ENCODE data around the gene RBCK1. TPM values are rescaled to one million over a fixed set of nuclear protein-coding genes. Genes with fewer than 3 reads are reported as not detected.

The RBCK1 gene
- total RNA-seq, 1 experiment from 2014 or later, result 208 TPM

DNA sequence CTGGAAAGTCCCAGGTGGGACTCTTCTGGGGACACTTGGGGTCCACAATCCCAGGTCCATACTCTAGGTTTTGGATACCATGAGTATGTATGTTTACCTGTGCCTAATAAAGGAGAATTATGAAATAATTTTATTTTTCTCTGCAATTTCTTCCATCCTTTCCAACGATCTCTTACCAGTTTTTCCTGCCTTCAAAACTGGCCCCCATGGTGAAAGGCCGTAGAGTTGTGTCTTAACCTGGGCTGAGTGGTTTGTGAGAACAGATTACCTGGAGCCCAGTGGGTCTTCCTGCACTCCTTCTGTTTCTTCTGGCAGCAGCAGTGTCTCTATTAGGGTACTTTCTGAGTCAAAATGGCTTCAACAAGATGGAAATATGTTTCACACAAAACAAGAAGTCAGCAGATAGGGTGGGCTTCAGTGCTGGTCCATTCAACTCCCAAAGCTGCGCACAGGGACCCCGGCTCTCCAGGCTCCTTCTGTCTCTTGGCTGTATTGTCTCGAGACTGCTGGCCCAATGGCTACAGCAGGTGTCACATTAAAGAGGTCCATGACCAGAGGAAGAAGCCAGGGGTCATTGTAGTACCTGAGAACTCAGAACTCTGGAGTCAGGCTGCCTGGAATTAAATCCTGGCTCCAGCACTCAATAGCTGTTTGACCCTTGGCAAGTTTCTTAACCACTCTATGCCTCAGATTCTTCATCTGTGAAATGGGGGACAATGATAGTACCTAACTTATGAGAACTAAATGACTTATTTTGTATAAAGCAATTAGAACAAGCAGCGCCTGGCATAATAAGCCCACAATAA is 10.5 kb upstream of the RBCK1 start:
- no peak for DNase-seq (ENCODE audit: low spot score)

- no peak for DNase-seq (ENCODE audit: low spot score)
Observed at GRCh38 chr20:399182-399707, 8.9 kb upstream of the RBCK1 start.

DNA sequence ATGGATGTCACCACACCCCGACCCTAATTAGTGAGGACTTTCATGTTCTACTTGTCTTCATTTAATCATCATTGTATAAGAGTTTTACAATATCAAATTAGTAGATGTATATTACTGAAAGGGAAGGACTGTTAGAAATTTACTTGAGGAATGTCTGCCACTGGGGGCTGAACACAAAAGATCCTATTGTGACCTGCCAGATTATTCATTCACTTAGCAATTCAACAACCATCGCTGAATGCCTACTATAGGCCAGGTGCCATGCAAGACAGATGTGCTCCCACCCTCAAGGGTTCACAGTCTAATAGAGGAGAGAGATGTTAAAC is 8.0 kb upstream of the RBCK1 start:
- no peak for DNase-seq (ENCODE audit: low spot score)

DNA sequence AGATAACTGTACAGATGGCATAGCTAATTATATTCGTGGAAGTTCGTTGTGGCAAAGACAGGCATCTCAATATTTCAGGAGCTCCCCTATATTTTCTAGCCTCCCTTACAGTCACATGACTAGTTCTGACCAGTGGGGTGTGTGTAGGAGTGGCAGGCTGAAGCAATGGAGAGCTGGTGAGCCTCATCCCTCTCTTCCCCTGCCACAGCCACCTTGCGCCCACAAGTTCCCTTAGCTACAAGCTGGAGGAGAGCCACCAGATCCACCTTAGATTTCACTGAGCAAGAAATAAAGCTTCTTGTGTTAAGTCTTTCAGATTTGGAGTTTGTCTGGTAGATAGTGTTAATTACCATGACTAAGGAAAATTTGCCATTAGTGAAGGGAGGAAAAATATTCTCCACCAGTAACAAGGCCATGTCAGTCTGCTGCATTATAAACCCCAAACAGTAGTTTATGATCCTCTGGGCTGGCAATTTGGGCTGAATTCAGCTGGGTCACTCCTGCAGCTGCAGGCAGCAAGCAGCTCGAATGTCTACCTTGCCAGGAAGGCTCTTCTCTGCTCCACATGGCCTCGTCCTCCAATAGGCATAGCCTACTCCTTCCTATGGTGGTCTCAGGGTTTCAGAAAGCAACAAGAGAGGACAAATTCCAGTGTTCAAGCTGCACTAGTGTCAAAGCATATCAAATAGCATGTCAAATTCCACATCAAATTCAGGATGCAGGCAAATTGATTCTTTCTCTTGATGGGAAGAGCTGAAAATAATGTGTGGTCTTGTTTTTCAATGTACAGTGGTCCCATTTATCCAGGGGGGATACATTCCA is 7.4 kb upstream of the RBCK1 start:
- DNase-seq (ENCODE audit: low spot score), result no peak

DNA sequence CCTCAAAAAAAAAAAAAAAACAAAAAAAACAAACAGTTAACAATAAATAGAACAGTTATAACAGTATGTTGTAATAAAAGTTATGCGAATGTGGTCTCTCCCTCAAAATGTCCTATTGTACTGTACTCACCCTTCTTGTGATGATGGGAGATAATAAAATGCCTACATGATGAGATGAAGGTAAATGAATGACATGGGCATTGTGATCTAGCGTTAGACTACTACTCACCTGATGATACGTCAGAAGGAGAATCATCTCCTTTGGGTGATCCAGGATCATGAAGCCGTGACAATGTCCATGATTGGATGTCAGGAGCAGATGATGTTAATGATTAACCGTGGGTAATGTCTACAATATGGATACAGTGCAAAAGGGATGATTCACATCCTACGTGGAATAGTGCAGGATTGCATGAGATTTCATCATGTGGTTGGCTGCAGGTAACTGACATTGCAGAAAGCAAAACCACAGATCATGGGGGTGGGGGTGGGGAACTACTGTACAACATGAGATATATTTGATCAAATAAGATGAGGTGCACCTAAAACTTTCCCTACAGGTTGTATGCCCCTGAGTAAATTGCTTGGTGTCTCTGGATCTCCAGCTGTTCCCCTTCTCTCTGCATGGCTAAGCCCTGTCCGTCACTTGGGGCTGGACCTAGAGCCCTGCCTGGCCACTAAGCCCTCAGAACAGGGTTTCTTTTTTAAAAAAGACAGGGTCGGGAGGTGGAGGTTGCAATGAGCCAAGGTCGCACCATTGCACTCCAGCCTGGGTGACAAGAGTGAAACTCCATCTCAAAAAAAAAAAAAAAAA is 6.2 kb upstream of the RBCK1 start:
- peak; percentile 82 for DNase-seq (ENCODE audit: low spot score)

- no peak for DNase-seq (ENCODE audit: low spot score)
Observed at GRCh38 chr20:402496-402885, 5.6 kb upstream of the RBCK1 start.

DNA sequence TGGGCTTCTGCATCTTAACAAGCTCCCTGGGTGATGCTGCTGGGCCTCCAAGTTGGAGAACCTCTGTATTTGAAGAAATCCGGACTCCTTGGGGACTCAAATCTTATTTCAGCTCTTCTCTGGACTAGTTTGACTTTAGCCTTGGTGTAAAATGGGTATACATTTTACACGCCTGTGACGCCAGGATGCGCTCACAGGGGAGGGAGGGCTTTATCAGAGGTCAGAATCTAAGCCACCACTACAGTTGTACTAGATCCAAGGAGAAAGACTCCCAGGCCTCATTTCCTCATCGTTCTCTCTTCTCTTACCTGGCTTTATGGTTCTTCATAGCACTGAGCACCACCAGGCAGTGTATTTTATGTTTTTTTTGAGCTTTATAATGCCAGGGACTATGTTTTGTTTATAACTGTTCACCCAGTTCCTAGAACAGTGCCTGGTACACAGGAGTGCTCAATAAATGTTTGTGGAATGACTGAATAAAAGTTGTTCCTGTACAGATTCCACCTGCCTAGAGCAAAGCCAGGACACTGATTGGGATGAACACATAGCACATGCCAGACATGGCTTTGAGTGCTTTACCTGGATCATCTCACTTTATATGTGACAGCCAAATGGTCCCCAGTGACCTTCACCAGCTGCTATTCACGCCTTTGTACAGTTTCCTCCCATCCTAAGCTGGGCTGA is 5.1 kb upstream of the RBCK1 start:
- no peak for DNase-seq (ENCODE audit: low spot score)

DNA sequence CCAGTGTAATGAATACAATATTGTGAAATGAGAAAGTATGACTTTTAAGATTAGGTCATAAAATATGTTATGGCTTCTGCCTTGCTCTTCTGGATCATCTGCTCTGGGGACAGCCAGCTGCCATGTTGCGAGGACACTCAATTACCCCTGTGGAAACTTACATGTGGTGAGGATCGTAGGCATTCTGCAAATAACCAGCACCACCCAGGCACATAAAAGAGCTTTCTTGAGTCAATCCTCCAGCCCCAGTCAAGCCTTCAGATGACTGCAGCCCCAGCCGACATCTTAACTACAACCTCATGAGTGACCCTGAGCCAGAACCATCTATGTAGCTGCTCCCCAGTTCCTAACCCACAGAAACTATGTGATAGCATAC is 4.5 kb upstream of the RBCK1 start:
- no peak for DNase-seq (ENCODE audit: low spot score)

DNA sequence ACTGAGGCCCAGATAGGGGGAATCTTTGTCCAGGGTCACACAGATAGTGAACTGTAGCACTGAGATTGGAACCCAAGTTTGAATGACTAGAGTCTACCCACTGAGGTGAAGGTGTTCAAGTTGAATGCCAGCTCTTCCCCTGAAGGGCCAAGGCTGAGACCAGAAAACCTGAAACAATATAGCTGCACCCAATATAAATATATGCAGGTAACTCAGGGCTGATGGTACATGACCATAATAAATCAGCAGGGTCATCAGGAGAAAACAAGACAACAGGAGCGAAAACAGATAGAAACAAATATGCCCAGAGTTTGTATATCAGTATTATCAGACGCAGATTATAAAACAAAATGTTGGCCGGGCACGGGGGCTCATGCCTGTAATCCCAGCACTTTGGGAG is 4.0 kb upstream of the RBCK1 start:
- no peak for DNase-seq (ENCODE audit: low spot score)

DNA sequence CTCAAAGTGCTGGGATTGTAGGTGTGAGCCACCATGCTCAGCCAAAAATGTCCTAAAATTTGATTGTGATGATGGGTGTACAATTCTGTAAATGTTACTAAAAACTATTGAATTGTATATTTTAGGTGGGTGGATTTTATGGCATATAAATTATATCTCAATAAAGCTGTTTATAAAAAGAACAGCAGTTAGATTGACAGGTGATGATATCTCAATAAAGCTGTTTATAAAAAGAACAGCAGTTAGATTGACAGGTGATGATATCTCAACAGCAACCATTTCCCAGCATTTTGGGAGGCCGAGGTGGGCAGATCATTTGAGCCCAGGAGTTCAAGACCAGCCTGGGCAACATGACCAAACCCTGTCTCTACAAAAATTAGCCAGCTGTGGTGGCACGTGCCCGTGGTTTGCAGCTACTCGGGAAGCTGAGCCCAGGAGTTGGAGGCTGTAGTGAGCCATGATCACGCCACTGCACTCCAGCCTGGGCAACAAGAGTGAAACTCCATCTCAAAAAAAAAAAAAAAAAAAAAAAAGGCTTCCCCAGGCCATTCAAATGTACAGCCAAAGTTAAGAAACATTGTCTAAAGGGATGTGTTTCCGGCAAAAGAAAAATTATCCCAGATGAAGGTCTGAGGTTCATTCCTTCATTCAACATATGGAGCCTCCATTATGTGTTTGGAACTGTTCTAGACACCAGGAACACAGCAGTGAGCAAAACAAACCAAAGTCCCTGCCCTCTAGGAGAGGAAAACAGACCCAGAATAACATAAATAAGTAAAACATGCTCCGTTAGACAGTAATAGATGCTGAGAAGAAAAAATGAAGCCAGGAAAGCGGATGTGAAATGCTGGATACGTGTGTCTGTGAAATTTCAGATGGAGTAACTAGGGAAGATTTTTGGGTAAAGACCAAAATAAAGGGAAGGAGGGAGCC is 1.6 kb upstream of the RBCK1 start:
- DNase-seq (ENCODE audit: low spot score), result no peak

- peak; percentile 88 for DNase-seq (ENCODE audit: low spot score)
Observed at GRCh38 chr20:407133-407952, 756 bp upstream of the RBCK1 start.

DNA sequence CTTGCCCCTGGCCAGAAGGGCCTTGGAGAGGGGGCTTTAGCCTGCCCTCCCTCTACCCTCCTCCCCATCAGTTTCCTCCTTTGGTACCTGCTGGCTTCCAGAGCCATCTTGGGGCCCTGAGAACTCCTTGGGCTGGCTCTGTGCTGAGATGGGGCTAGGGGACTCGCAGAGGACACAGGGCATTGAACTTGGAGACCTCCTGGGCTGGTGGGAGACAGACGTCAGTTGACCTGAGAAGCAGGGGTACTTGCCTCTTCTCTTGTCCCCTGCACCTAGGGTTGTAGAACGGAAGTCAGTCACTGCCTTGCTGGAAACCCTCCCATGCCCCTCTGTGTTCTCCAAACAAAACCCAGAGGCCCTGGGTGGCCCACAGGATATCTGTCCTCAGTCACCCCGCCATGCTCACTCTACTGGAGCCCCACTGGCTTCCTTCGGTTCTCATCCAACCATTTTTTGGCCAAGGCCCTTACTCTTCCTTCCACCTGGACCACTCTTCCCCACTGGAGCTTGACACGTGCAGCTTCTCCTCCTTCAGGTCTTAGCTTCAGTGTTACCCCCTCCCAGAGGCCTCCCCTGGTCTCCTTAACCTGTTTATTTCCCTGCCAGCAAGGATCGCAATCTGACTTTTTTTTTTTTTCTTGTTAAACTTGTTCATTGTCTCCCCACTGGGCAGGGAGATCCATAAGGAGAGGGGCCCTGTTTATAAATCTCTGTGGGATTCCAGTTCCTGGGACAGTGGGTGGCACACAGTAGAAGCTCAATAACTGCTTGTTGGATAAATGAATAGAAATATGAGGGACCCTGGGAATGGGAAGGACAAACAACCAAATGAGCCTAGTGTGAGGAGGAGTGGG is 971 bp downstream of the RBCK1 start:
- DNase-seq (ENCODE audit: low spot score), result peak; percentile 18

DNA sequence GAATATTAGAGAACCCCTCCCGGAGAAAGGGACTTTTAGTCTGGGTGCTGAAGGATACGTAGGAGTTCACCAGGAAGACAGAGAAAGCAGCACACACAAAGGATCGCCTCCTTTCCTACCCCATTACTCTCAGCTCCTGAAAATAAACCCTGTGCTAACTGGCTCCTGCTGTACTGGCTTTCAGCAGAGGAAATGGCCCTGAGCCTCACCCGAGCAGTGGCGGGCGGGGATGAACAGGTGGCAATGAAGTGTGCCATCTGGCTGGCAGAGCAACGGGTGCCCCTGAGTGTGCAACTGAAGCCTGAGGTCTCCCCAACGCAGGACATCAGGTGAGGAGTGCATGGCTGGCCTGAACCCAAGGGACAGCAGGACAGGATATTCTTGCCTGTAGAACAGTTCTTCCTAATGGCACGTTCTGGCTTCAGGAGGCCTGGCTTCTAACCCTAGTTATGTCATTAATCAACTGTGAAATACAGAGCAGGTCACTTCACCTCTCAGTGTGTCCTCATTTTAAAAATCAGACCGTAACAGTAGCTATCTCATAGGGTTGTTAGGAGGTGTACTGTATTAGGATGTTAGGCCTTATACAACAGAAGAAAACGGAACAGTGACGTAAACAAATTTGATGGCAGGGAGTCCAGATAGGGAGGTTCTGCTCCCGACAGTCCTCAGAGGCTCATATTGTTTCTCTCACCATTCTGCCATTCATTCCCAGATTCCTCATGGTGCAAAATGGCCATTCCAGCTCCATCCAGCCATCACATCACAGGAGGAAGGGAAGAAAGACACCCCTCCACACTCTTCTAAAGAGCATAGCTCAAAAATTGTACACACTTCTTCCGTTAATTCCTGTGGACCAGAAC is 1.8 kb downstream of the RBCK1 start:
- peak; percentile 46 for DNase-seq (ENCODE audit: low spot score)

DNA sequence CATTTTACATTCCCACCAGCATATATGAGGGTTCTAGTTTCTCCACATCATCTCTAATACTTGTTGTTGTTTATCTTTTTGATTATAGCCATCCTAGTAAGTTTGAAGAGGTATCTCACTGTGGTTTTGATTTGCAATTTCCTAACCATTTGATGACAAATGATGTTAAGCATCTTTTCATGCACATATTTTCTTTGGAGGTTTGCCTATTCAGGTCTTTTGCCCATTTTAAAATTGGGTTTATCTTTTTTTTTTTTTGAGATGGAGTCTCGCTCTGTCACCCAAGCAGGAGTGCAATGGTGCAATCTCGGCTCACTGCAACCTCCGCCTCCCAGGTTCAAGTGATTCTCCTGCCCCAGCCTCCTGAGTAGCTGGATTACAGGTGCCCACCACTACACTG is 4.0 kb downstream of the RBCK1 start:
- DNase-seq (ENCODE audit: low spot score), result no peak

- no peak for DNase-seq (ENCODE audit: low spot score)
Observed at GRCh38 chr20:414161-414560, 6.1 kb downstream of the RBCK1 start.

DNA sequence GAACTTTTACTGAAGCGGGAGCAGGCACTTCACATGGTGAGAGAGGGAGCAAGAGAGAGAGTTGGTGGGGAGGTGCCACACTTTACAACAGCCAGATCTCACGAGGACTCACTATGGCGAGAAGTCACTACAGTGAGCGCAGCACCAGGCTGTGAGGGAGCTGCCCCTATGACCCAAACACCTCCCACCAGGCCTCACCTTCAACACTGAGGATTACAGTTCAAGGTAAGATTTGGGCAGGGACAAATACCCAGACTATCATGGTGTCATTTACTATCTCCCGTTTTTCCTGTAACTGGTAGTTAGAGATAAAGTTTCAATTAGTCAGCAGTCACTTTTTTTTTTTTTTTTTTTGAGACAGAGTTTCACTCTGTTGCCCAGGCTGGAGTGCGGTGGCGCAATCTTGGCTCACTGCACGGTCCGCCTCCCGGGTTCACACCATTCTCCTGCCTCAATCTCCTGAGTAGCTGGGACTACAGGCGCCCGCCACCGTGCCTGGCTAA is 7.8 kb downstream of the RBCK1 start:
- no peak for DNase-seq (ENCODE audit: low spot score)

Data from HT-29 (cell line).